Psoas muscle (tissue), 8 donors: ENCODE results near the gene USF2. TPM values are rescaled to one million over a fixed set of nuclear protein-coding genes. Genes with fewer than 3 reads are reported as not detected.
A peak's percentile ranks its signal among the peaks of the same experiment; 100 is the strongest.

Source experiments
- ATAC-seq, 4 donors: fragments of 200-7000 bp; cut with Tn5 transposase; one replicate each; pipeline ENCODE4 v1.9.1; 2020; ENCODE audit warnings: moderate library complexity in 3 of 4, mild to moderate bottlenecking in 2 of 4
- DNase-seq, 2 donors: peaks; one replicate each; pipeline ENCODE4 v3.0.0-alpha.2; 2020
- H3K27ac ChIP-seq: fragments of 200-600 bp; one replicate; pipeline ENCODE4 v1.8.0; 2022
- H3K27me3 ChIP-seq, 3 donors: fragments of 200-600 bp in 1 of 3; one replicate each; pipeline versions ENCODE4 v1.6.1 to v1.8.0; 2013 to 2022; ENCODE audit warnings: low read length in 2 of 3, mild to moderate bottlenecking in 2 of 3, moderate library complexity in 1 of 3; ENCODE audit not compliant: insufficient read depth in 3 of 3
- H3K36me3 ChIP-seq, 2 donors: fragments of 200-600 bp in 1 of 2; one replicate each; pipeline versions ENCODE4 v1.6.1 to v1.8.0; 2013 to 2022; ENCODE audit warnings: low read depth in 1 of 2, mild to moderate bottlenecking in 1 of 2, moderate library complexity in 1 of 2; ENCODE audit not compliant: insufficient read depth in 1 of 2
- H3K4me1 ChIP-seq: fragments of 200-600 bp; one replicate; pipeline ENCODE4 v1.8.0; 2022
- H3K4me3 ChIP-seq: fragments of 200-600 bp; one replicate; pipeline ENCODE4 v1.8.0; 2022; ENCODE audit warnings: mild to moderate bottlenecking
- H3K9me3 ChIP-seq: fragments of 200-600 bp; one replicate; pipeline ENCODE4 v1.8.0; 2022
- CTCF ChIP-seq: fragments of 200-600 bp; IDR thresholded peaks from one replicate; pipeline ENCODE4 v1.8.0; 2022; ENCODE audit warnings: antibody characterized with exemption
- WGBS, 3 donors: extraction: QIAGEN DNeasy Blood & Tissue Kit; methylation state at CpG; one replicate each; pipeline versions ENCODE4 v1.1.6 to v1.1.7; 2013; 5-methylcytosine and 5-hydroxymethylcytosine counted together
- intact Hi-C, 2 donors: fragments of 100-400 bp; cut with DNase I; formaldehyde crosslinking; loops; one replicate each; pipeline versions ENCODE4 v1.11.0 to v1.14.2; 2022
- polyA plus RNA-seq, 3 donors: library from polyadenylated mRNA; stranded (reverse); fragments of 200-250 nt; gene quantifications; one replicate each; pipeline ENCODE4 v1.2.3, GENCODE V29; 2013
- total RNA-seq, 4 donors: library from RNA; stranded (reverse); fragmentation: NEBNext Ultra II Directional in 2 of 4; extraction: Animal tissue kit (Norgen Biotek cat#: 25700) in 2 of 4; gene quantifications; one replicate each; pipeline versions ENCODE4 v1.2.1 to v1.2.4, GENCODE V29; 2021 to 2023
- donor health status: healthy with polysubstance abuse.
- donor health status: DM: no; HTN: no; CAD: no; lungs with moderate emphysema.
- donor health status: Bipolar disorder and iron deficiency.
- donor health status: healthy.
- donor health status: DM: yes; HTN: yes; CAD: no.
- donor health status: DM: no; HTN: no; CAD: no.
- donor health status: DM: no; HTN: no; CAD: no.
- donor health status: DM: yes; HTN: yes; CAD: no.

Gene USF2
- total and polyA plus RNA-seq, 7 donors, result 94.4 to 196 (median 179) TPM

DNA sequence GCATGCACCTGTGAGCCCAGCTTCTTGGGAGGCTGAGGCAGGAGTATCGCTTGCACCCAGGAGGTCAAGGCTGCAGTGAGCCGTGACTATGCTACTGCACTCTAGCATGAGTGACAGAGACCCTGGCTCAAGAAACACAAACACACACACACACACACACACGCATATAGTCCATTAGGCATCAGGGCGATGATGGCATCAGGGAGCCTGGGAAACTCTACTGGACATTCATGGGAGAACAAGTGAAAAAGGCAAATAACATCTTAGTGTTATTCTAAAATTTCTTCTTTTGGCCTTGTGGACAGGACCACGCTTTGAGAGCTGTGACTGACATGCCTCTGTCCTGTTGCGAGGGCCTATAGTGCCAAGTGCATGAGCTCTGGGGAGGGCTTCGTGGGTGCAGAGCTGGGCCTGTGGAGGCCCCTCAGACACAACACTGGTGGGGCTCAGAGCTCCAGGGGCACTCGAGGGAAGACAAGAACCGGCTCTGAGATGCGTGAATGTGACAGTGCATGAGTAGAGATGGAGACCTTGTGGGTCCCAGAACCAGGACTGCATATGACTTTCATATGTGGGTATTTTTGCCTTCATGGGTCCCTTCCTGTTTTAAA lies 8.0 kb upstream of the USF2 start:
- Histone ChIP-seq H3K27me3 (peaks cover 0 to 12% (median 2%) of the 10 kb centered on the region in 3 donors), H3K4me1 (peaks cover 12% of the 10 kb centered on the region), H3K4me3 (no peak overlapping the region), H3K27ac (no peak overlapping the region), H3K36me3 (no peaks in the 10 kb centered on the region), H3K9me3 (no peaks in the 10 kb centered on the region)
- 68 to 76% (median 72%) methylated on average over 10 of the region's 10 CpGs for WGBS, 3 donors
- TF ChIP-seq CTCF, result no peak
- DNase-seq, result no peak
- no peak for ATAC-seq
- intact Hi-C loops, result loop anchor here (10.0 kb wide), 2 partner anchors 116 to 196 kb away; partner anchors contain the start of gene FXYD7 (in 1 of the 2)

DNA sequence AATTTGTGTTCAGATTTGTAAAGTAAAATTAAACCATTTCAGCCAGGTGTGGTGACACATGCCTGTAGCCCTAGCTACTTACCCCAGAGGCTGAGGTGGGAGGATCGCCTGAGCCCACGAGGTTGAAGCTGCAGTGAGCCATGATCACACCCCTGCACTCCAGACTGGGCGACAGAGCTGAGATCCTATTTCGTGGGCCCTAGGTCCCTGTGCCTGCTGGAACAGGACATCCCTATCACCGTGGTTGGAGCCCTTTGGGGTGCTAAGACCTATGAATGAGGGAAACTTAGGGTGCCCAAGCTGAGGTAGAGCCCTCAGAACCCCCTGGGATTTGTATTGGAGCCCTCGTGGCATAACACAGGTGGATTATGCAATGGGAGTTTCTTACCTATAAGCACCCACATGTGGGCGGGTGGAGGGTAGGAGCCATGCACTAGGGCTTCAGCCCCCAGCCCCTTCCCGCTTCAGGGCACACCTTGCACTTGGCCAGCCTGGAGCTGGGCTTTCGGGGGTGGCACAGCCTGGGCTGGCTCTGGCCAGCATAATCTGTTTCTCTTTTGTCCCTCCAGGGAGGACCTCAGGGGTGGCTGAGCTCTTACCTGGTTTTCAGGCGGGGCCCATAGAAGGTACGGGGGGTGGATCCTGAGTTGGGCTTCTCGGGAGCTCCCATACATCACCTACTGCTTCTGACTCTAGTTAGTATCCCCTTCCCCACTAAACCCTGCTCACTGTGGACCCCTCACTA lies 7.2 kb upstream of the USF2 start:
- no peak for TF ChIP-seq CTCF
- intact Hi-C loops, result loop anchor here (10.0 kb wide), 2 partner anchors 117 to 197 kb away; partner anchors contain the start of gene FXYD7 (in 1 of the 2)
- ATAC-seq, result peak in 1 of 4 donors; percentile 9

DNA sequence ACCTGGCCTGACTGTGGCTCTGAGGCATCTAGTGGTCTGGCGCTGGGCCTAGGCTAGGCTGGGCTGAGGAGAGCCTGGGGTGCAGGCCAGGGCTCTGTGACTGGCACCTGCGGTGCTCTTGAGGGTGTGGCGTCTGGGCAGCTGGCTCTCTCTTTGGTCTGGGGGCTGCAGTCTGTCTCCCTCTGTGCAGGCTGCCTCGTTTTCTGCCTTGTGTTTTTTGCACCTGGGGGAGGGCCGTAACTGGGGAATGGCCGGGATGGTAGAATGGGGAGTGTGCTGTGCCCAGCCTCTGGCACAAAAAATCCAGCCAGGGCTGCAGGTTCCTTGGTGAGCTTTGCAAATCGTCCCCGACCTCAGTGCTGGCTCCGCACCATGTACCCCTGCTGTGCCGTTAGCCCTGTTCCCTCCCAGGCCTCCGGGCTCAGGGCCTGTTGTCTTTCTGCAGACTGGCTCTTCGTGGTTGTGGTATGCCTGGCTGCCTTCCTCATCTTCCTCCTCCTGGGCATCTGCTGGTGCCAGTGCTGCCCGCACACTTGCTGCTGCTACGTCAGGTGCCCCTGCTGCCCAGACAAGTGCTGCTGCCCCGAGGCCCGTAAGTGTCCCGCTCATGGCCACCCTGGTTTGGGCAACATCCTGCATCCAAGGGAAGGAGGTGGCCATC lies 6.5 kb upstream of the USF2 start:
- H3K36me3 ChIP-seq, result no peaks in the 10 kb centered on the region
- H3K9me3 ChIP-seq, result no peaks in the 10 kb centered on the region
- H3K4me1 ChIP-seq, result peaks cover 24% of the 10 kb centered on the region
- ATAC-seq, result peak in 1 of 4 donors; percentile 31
- H3K27me3 ChIP-seq, result peaks cover 0 to 2% (median 0%) of the 10 kb centered on the region in 3 donors
- H3K27ac ChIP-seq, result no peak overlapping the region
- 29 to 45% (median 35%) methylated on average over 17 of the region's 17 CpGs for WGBS, 3 donors
- H3K4me3 ChIP-seq, result no peak overlapping the region
- DNase-seq, result peak in 1 of 2 donors; percentile 55
- TF ChIP-seq CTCF, result no peak
- intact Hi-C loops, result loop anchor here (10.0 kb wide), 2 partner anchors 117 to 197 kb away; partner anchors contain the start of gene FXYD7 (in 1 of the 2)

More for the DNA sequence above, 7.2 kb upstream of the USF2 start:
- H3K27me3 ChIP-seq, result peaks cover 0 to 9% (median 0%) of the 10 kb centered on the region in 3 donors
- no peak overlapping the region for H3K4me3 ChIP-seq
- DNase-seq, result peak in 1 of 2 donors; percentile 48
- 49 to 66% (median 55%) methylated on average over 12 of the region's 12 CpGs for WGBS, 3 donors
- H3K9me3 ChIP-seq, result no peaks in the 10 kb centered on the region
- no peaks in the 10 kb centered on the region for H3K36me3 ChIP-seq
- no peak overlapping the region for H3K27ac ChIP-seq
- H3K4me1 ChIP-seq, result peaks cover 19% of the 10 kb centered on the region

GRCh38 chr19:35264268-35265125 lies 4.3 kb upstream of the USF2 start:
- H3K4me3 ChIP-seq, result no peak overlapping the region
- peaks cover 24% of the 10 kb centered on the region for H3K4me1 ChIP-seq
- H3K27me3 ChIP-seq, result no peaks in the 10 kb centered on the region
- DNase-seq, result peak in 1 of 2 donors; percentile 50
- intact Hi-C loops, result loop anchor here (5.0 to 10.0 kb wide), 3 partner anchors 120 to 200 kb away; partner anchors contain the start of gene FXYD7 (in 2 of the 2)
- H3K9me3 ChIP-seq, result no peaks in the 10 kb centered on the region
- no peak for ATAC-seq
- TF ChIP-seq CTCF, result no peak
- H3K27ac ChIP-seq, result no peak overlapping the region
- 41 to 51% (median 42%) methylated on average over 7 of the region's 7 CpGs for WGBS, 3 donors
- H3K36me3 ChIP-seq, result no peaks in the 10 kb centered on the region
